ENCODE measurements around the gene CKS1B.

DNA sequence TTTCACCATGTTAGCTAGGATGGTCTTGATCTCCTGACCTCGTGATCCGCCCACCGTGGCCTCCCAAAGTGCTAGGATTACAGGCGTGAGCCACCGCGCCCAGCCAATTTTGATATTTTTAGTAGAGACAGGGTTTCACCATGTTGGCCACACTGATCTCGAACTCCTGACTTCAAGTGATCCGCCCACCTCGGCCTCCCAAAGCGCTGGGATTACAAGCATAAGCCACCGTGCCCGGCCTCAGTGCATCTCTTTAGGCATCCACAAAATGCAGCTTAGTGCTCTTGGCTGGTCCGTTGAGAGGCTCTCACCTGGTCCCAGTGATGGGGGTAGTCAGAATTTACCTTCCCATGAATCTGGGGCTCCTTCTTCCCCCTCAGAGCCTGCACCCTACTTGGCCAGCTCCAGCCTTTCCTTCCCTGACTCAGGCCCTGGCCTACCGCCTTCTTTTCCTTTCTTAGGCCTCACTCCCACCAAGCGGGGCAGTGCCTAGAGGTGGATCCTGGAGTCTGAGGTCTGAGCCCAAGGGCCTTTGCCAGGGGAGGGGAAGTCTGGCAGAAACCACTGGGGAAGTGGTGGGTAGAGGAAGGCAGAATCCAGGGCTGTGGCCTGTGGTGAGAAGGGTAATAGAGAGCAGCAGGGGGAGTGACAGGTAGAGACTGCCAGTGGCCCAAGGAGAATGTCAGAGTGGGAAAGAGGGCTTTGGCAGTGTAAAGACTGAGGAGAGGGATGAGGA is 22.7 kb downstream of the CKS1B start:
- TF ChIP-seq, protein P1, sequence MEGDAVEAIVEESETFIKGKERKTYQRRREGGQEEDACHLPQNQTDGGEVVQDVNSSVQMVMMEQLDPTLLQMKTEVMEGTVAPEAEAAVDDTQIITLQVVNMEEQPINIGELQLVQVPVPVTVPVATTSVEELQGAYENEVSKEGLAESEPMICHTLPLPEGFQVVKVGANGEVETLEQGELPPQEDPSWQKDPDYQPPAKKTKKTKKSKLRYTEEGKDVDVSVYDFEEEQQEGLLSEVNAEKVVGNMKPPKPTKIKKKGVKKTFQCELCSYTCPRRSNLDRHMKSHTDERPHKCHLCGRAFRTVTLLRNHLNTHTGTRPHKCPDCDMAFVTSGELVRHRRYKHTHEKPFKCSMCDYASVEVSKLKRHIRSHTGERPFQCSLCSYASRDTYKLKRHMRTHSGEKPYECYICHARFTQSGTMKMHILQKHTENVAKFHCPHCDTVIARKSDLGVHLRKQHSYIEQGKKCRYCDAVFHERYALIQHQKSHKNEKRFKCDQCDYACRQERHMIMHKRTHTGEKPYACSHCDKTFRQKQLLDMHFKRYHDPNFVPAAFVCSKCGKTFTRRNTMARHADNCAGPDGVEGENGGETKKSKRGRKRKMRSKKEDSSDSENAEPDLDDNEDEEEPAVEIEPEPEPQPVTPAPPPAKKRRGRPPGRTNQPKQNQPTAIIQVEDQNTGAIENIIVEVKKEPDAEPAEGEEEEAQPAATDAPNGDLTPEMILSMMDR (IDR thresholded peaks at IDR 0.05; ENCODE audit: low read depth, low read length), result no peak
- TF ChIP-seq EZH2phosphoT487 (IDR thresholded peaks at IDR 0.05; ENCODE audit: low read depth), result no peak
